HepG2 (cell line): Measurements from ENCODE around the gene B3GNT2. TPM values are rescaled to one million over a fixed set of nuclear protein-coding genes. Genes with fewer than 3 reads are reported as not detected.

Source experiments
- ATAC-seq: fragments of 200-7000 bp; cut with Tn5 transposase; 3 replicates; pipeline ENCODE4 v1.9.1; 2020; ENCODE audit warnings: mild to moderate bottlenecking, moderate library complexity
- BruUV-seq: library from RNA; stranded (reverse); fragments of 400-500 nt; replicated peaks from 2 replicates; lab custom pipeline; 2021; lab: Mats Ljungman, UMichigan
- CTCF ChIA-PET: fragments of 300-600 bp; formaldehyde crosslinking; extraction: SDS; loops from one replicate; lab custom pipeline; 2021; ENCODE audit warnings: low total read pairs, inconsistent platforms, low intra/inter-chr PET ratio; lab: Yijun Ruan, JAX
- POLR2A ChIA-PET: fragments of 350-600 bp; sonication (Branson Sonifier 250); formaldehyde crosslinking; loops from one replicate; lab custom pipeline; 2020; ENCODE audit warnings: antibody characterized with exemption, inconsistent platforms; lab: Yijun Ruan, JAX
- DNase-seq: peaks from one replicate; pipeline ENCODE4 v3.0.0-alpha.2; 2015; ENCODE audit warnings: low spot score
- FAIRE-seq: peaks from 3 replicates; lab custom pipeline; 2011; peaks lifted over from hg19 to GRCh38; lab: Jason Lieb, UNC
- H2AFZ ChIP-seq: one replicate; pipeline ENCODE4 v1.6.1; 2011; ENCODE audit warnings: low read length, inconsistent platforms
- H3K27ac ChIP-seq: fragments of 300-600 bp; 3 replicates; pipeline ENCODE4 v1.8.0; 2011; ENCODE audit warnings: mixed run types, mild to moderate bottlenecking, mixed read lengths, low read length, inconsistent platforms; ENCODE audit not compliant: insufficient read depth; ENCODE audit errors: extremely low read length
- H3K27me3 ChIP-seq, 2 experiments: fragments of 200-600 bp in 1 of 2; 2 replicates in 1 of 2; 3 replicates in 1 of 2; pipeline versions ENCODE4 v1.6.0 to v1.8.0; 2011; ENCODE audit warnings: low read length in 2 of 2, mild to moderate bottlenecking in 2 of 2, moderate library complexity in 2 of 2, inconsistent platforms in 1 of 2; ENCODE audit not compliant: insufficient read depth in 2 of 2, control insufficient read depth in 1 of 2
- H3K36me3 ChIP-seq, 2 experiments: fragments of 200-600 bp in 1 of 2; replicated peaks in 1 of 2; 2 replicates in 1 of 2; 3 replicates in 1 of 2; pipeline versions ENCODE4 v1.5.1 to v1.8.0; 2011; ENCODE audit warnings: low read length in 2 of 2, inconsistent platforms in 1 of 2; ENCODE audit not compliant: insufficient read depth in 2 of 2, control insufficient read depth in 1 of 2
- H3K4me1 ChIP-seq: 2 replicates; pipeline ENCODE4 v1.5.1; 2012; ENCODE audit warnings: low read length, inconsistent platforms; ENCODE audit not compliant: insufficient read depth
- H3K4me2 ChIP-seq: 2 replicates; pipeline ENCODE4 v1.6.0; 2011; ENCODE audit warnings: low read depth, low read length, inconsistent platforms
- H3K4me3 ChIP-seq, 3 experiments: fragments of 200-600 bp in 1 of 3; sonication (generic), shearing (Covaris generic) in 1 of 3; replicated peaks in 1 of 3; 2 replicates each; pipeline ENCODE4 v1.5.1; 2011 to 2016; ENCODE audit warnings: low read length in 3 of 3, inconsistent platforms in 2 of 3, low read depth in 2 of 3, mild to moderate bottlenecking in 2 of 3, control low read depth in 1 of 3, mixed read lengths in 1 of 3; ENCODE audit not compliant: insufficient read depth in 1 of 3
- H3K79me2 ChIP-seq: one replicate; pipeline ENCODE4 v1.6.1; 2011; ENCODE audit warnings: low read length, inconsistent platforms; ENCODE audit not compliant: insufficient read depth
- H3K9ac ChIP-seq: 2 replicates; pipeline ENCODE4 v1.6.0; 2011; ENCODE audit warnings: mild to moderate bottlenecking, low read depth, low read length, inconsistent platforms; ENCODE audit not compliant: insufficient read depth
- H3K9me3 ChIP-seq: 2 replicates; pipeline ENCODE4 v1.5.1; 2012; ENCODE audit warnings: mild to moderate bottlenecking, low read length
- H4K20me1 ChIP-seq: 2 replicates; pipeline ENCODE4 v1.6.0; 2011; ENCODE audit warnings: inconsistent platforms, mild to moderate bottlenecking, low read length, moderate library complexity; ENCODE audit not compliant: insufficient read depth
- AFF4 ChIP-seq: sonication (generic); formaldehyde crosslinking; IDR thresholded peaks from 2 replicates; pipeline ENCODE4 v1.4.0; 2020; ENCODE audit warnings: missing genetic modification reagents
- BCL3 ChIP-seq: sonication (generic); formaldehyde crosslinking; IDR thresholded peaks from 2 replicates; pipeline ENCODE4 v1.5.1; 2020; ENCODE audit warnings: mild to moderate bottlenecking, missing genetic modification reagents, moderate library complexity
- GZF1 ChIP-seq: sonication (generic); formaldehyde crosslinking; IDR thresholded peaks from 2 replicates; pipeline ENCODE4 v1.5.1; 2020; ENCODE audit warnings: mild to moderate bottlenecking, missing genetic modification reagents
- MTF2 ChIP-seq: sonication (generic); formaldehyde crosslinking; IDR thresholded peaks from 2 replicates; pipeline ENCODE4 v1.5.0; 2020; ENCODE audit warnings: missing genetic modification reagents, borderline replicate concordance
- MXD4 ChIP-seq: IDR thresholded peaks from 2 replicates; pipeline ENCODE4 v1.6.1; 2016; ENCODE audit warnings: mild to moderate bottlenecking, missing biosample characterization, missing genetic modification reagents
- ONECUT2 ChIP-seq: sonication (generic); formaldehyde crosslinking; IDR thresholded peaks from 2 replicates; pipeline ENCODE4 v1.4.0; 2020; ENCODE audit warnings: missing genetic modification reagents
- PCBP1 ChIP-seq: fragments of 200-400 bp; formaldehyde crosslinking; IDR thresholded peaks from 2 replicates; pipeline ENCODE4 v1.6.1; 2017; ENCODE audit warnings: mild to moderate bottlenecking, low read depth, low read length, borderline replicate concordance
- POLR2A ChIP-seq, 2 experiments: IDR thresholded peaks; 2 replicates each; pipeline ENCODE4 v1.6.1; 2011; ENCODE audit warnings: low read depth in 2 of 2, low read length in 2 of 2, mild to moderate bottlenecking in 1 of 2, moderate library complexity in 1 of 2; ENCODE audit not compliant: insufficient read depth in 1 of 2
- PRMT3 ChIP-seq: sonication (generic); formaldehyde crosslinking; IDR thresholded peaks from 2 replicates; pipeline ENCODE4 v1.8.1; 2022; ENCODE audit warnings: low read depth, mild to moderate bottlenecking, moderate library complexity, missing genetic modification reagents, borderline replicate concordance
- RORA ChIP-seq: sonication (generic); formaldehyde crosslinking; IDR thresholded peaks from 2 replicates; pipeline ENCODE4 v1.5.0; 2020; ENCODE audit warnings: mild to moderate bottlenecking, missing genetic modification reagents, moderate library complexity
- SMAD9 ChIP-seq: sonication (generic); formaldehyde crosslinking; IDR thresholded peaks from 2 replicates; pipeline ENCODE4 v1.5.1; 2020; ENCODE audit warnings: mild to moderate bottlenecking, missing genetic modification reagents
- TGIF2 ChIP-seq: IDR thresholded peaks from 2 replicates; pipeline ENCODE4 v1.6.1; 2016; ENCODE audit warnings: control low read depth, missing compliant biosample characterization
- ZNF253 ChIP-seq: sonication (generic); formaldehyde crosslinking; IDR thresholded peaks from 2 replicates; pipeline ENCODE4 v1.8.0; 2022; ENCODE audit warnings: mild to moderate bottlenecking, missing genetic modification reagents, borderline replicate concordance
- ZNF557 ChIP-seq: sonication (generic); formaldehyde crosslinking; IDR thresholded peaks from 2 replicates; pipeline ENCODE4 v1.4.0; 2020; ENCODE audit warnings: missing genetic modification reagents
- ZNF563 ChIP-seq: sonication (generic); formaldehyde crosslinking; IDR thresholded peaks from 2 replicates; pipeline ENCODE4 v1.8.0; 2022; ENCODE audit warnings: mild to moderate bottlenecking, moderate library complexity, missing genetic modification reagents
- WGBS: methylation state at CpG from one replicate; pipeline ENCODE4 v1.1.6; 2017; ENCODE audit warnings: low lambda C conversion rate; 5-methylcytosine and 5-hydroxymethylcytosine counted together
- in situ Hi-C: cut with HindIII; loops from 2 replicates; pipeline ENCODE4 v1.10.0; 2017; ENCODE audit warnings: low pct_unique_long_range_greater_than_20kb; ENCODE audit not compliant: extremely low pct_ligation_motif_present
- intact Hi-C: fragments of 100-400 bp; cut with micrococcal nuclease; formaldehyde crosslinking; loops from one replicate; pipeline ENCODE4 v1.10.0; 2022; ENCODE audit not compliant: unreplicated experiment
- polyA plus RNA-seq, 8 experiments: library from polyadenylated mRNA; depleted of rRNA in 3 of 8; stranded (reverse) in 7 of 8; unstranded in 1 of 8; fragments of >200 nt; fragmentation: Illumina TruSeq in 4 of 8; extraction: Trizol in 4 of 8; gene quantifications; 2 replicates each; pipeline versions ENCODE4 v1.2.1 to v1.2.3, GENCODE V29; 2011 to 2016; ENCODE audit warnings: low read depth in 4 of 8, missing spikeins in 1 of 8, mixed read lengths in 1 of 8; ENCODE audit not compliant: insufficient read depth in 1 of 8
- total RNA-seq, 5 experiments: library from RNA; depleted of rRNA; stranded (reverse); fragments of >200 nt; fragmentation: Illumina TruSeq; extraction: Trizol; gene quantifications; 2 replicates each; pipeline ENCODE4 v1.2.3, GENCODE V29; 2016; ENCODE audit warnings: low read depth in 1 of 5

Gene B3GNT2
- total and polyA plus RNA-seq, 2 of the 13 experiments (the other 11 are each of a cell fraction or from before 2014, with no cell fraction given) = 26.3 to 28.5 TPM

GRCh38 chr2:62201307-62201706 is 5.4 kb downstream of the B3GNT2 start:
- H3K4me1 ChIP-seq = peaks cover 51% of the 10 kb centered on the region
- FAIRE-seq (no peak), DNase-seq (no peak), ATAC-seq (no peak)
- H3K36me3 ChIP-seq = no peaks in the 10 kb centered on the region; a peak in 1 of 5 replicates
- peaks cover 93% of the 10 kb centered on the region for H3K79me2 ChIP-seq
- H3K27me3 ChIP-seq = no peaks in the 10 kb centered on the region; a peak in 1 of 5 replicates
- H3K9ac ChIP-seq = no peak overlapping the region
- in situ Hi-C loops = no loop called here
- H3K27ac ChIP-seq = no peak overlapping the region
- no peak for TF ChIP-seq BCL3
- no peak for TF ChIP-seq PRMT3
- TF ChIP-seq PCBP1 = no peak
- TF ChIP-seq ONECUT2 (CRISPR knock-in tag) = no peak
- no peak for TF ChIP-seq ZNF253 (CRISPR knock-in tag)
- TF ChIP-seq MXD4 = no peak
- TF ChIP-seq RORA = no peak
- no peak for TF ChIP-seq SMAD9
- no peak for TF ChIP-seq POLR2A (IDR thresholded peaks at IDR 0.05; ENCODE audit: insufficient read depth in 1 of 2, low read depth in 2 of 2, low read length in 2 of 2)
- TF ChIP-seq MTF2 (CRISPR knock-in tag) = no peak
- TF ChIP-seq ZNF557 (CRISPR knock-in tag) = no peak
- no peak for TF ChIP-seq AFF4 (CRISPR knock-in tag)
- no peak for TF ChIP-seq GZF1 (CRISPR knock-in tag)
- TF ChIP-seq TGIF2 = no peak
- no peak for TF ChIP-seq ZNF563 (CRISPR knock-in tag)
- intact Hi-C loops = no loop called here
- ChIA-PET POLR2A (no interaction called here), CTCF (no interaction called here)
- no peak overlapping the region for H3K4me3 ChIP-seq
- H4K20me1 ChIP-seq = peaks cover 90% of the 10 kb centered on the region
- no peak overlapping the region for H2AFZ ChIP-seq
- no peak overlapping the region for H3K4me2 ChIP-seq
- 92% methylated on average over 2 of the region's 2 CpGs for WGBS
- no peaks in the 10 kb centered on the region for H3K9me3 ChIP-seq
- BruUV-seq = no TSS peak
